ENCODE results near the gene ZNF827.

The ZNF827 gene

DNA sequence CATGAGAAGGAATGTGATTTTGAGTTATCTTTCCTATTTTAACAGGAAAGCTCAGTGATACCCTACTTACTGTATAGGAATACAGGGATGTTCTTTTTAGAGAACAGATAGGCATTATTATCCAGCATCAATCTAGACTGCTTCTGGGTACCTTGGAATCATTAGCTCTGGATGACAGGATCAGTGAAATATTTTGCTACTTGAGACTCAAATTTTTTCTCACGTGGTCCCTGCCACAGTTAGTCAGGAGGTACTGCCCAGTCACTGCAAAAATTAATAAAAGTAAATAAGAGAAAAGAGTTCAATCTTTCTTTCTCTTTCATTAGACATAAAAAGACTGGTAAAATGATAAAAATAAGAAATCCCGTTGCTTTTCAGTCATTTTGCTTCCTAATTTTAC, 5.5 kb downstream of the ZNF827 start:
- DNase-seq (ENCODE audit: low read depth in 2 of 2) = no peak

DNA sequence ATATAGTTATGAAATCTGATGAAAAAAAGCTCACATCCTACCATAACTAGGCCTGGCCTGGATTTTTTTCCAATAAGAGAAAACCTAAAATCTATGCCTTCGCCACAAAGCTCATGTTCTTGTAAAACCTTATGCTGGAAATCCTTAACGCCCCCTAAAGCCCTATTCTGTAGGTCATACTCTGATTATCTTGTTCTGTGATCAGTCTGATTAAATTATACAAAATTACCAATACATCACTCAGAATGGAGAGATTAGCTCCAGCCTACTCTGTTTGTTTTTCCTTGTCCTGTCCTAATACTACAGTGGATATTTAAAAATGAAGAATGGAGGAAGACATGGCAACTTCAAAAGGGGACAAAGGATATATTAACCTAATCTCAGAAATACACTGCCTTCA, 7.2 kb downstream of the ZNF827 start:
- DNase-seq (ENCODE audit: low read depth in 2 of 2) = no peak

DNA sequence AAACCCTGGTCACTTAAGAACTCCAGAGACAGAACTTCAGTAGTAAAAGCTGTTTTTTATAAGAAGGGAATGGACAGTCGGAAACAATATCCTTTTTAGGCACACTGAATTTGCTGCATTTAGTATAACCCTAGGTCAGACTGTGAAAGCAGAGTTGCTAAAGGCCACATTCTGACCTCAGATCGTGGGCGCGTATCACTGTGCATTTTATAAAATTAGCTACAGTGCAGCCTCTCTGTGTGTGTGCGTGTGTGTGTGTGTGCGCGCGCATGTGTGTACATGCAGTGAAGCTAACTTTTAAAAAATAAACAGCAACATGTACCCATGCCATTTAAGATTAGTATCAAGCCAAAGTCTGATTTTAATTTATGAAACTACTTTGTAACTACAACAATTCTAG, 8.0 kb downstream of the ZNF827 start:
- no peak for DNase-seq (ENCODE audit: low read depth in 2 of 2)

DNA sequence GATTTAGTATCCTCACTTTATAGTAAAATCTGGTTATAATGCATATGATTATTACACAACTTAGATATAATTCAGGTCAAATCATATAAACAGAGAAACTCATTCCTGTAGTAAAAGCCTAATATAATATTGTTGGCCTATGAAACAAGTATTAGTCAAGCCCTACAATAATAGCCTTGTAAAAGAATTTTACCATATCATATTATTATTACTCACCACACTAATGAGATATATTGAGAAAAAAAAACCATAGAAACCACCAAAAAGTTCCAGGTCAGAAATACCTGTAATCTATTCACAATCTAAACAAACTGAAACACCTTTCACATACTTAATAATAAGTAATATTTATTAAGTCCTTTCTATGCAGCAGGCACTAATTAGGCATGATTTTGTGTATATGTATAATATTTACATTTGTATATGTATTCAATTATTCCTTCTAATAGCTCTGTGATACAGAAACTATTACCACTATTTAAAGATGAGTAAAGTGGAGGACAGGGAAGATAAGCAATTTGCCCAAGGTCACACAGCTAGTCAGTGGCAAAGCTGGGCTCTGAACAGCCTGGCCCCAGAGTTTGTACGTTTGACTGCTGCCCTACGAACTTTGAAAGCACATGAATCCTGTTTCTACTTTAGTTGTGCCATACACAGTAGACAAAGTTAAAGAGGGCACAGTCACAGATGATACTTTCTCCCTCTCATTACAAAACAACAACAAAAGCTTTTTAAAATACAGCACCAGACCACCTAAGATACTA, 9.0 kb downstream of the ZNF827 start:
- no peak for DNase-seq (ENCODE audit: low read depth in 2 of 2)

DNA sequence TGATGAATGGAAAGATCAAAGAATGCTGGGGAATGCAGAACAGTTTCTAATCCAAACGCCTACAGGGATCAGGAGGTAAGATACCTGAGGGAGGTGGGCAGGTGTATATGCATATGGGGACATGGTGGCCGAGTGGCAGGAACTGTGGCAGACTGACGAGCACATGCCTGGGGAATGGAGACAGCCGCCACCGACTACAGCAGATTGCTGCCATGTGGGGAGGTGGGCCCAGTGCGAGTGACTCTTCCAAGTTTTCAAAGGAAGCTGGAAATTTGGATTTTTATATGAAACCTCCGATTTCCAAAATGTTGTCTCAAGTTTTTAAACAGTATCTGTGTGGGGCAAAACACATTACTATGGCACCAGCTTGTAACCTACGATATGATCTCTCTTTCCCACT, 9.9 kb downstream of the ZNF827 start:
- no peak for DNase-seq (ENCODE audit: low read depth in 2 of 2)

DNA sequence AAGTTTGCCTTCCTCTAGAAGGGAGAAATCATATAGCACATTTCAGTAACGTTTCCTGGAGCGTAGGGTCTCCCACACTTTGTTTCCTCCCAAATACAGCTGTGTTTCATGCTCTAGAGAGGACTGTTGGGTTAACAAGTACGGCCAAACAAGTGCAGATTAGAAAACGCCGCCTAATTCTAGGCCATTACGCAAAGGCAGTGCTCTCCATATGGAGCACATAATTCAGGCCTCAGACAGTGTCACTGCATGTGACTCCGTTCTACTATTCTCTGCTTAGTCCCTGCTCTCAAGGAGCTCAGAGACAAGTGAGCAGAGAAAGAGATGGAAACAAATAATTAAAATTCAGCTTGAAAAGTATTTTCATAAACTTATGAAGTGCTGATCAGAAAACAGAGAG, 11.6 kb downstream of the ZNF827 start:
- no peak for DNase-seq (ENCODE audit: low read depth in 2 of 2)

DNA sequence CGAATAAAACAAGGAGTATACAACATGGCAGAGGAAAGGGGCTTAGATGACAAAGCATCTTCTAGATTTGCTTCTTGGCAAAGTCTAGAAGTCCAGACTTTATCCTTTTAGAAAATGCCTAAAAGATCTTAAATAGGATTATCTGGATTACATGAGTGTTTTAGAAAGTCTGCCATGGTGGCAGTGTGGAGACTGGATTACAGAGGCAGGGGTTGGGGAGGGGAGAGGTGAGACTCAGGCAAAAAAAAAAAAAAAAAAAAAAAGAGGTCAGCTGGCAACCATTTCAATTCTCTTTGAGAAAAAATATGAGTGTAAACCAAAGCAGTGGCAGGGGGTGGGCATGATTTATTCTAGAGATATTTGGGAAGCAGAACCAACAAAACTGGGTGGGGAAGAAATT, 17.4 kb downstream of the ZNF827 start:
- DNase-seq (ENCODE audit: low read depth in 2 of 2) = no peak

DNA sequence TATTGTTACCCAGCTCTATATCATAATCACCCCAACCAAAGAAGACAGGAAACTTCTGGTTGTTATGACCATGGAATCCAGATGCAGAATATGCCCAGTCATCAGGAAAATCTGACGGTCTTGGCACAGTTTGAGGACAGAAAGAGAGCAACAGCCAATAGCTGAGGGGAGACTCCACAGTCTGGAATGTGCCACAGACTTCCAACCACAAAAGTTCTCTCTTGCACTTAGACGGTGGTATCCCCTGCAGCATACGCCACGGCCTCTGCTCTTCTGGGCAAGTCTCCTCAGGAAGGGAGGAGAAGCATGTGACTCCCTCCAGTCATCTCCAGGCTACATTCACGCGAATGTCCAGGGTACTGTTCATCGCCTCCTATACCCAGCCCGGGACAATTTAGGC, 18.4 kb downstream of the ZNF827 start:
- DNase-seq (ENCODE audit: low read depth in 2 of 2) = no peak

DNA sequence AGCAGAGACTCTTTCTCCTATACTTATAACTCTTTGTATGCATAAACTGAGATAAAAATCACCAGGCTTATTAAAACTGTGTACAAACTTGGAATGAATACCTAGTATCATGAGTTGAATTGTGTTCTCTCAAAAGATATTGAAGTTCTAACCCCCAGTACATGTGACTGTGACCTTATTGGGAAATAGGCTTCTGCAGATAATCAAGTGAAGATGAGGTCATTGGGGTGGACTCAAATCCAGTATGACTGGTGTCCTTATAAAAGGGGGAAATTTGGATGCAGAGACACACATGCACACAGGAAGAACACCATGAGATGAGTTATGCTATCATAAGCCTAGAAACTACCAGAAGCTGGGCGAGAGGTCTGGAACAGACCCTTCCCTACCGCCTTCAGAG, 26.2 kb downstream of the ZNF827 start:
- no peak for DNase-seq (ENCODE audit: low read depth in 2 of 2)

DNA sequence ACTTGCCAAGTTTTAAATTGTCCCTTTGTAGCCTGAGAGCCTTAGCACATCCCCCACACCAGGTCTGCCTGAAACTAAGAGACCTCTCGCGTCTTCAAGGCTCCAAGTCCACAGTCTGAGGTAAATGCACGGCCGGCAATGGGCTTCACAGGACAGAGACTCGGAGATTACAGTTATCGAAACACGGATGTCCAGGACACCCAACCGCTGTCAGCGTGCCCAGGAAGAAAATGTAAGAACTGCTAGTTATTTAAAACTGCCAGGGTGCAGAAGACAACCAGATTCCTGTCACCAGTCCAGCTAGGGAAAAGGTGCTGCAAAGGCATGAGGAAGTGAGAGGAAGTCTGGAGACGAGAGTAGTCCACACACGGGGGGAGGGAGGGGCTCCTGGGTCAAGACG, 28.9 kb downstream of the ZNF827 start:
- no peak for DNase-seq (ENCODE audit: low read depth in 2 of 2)

DNA sequence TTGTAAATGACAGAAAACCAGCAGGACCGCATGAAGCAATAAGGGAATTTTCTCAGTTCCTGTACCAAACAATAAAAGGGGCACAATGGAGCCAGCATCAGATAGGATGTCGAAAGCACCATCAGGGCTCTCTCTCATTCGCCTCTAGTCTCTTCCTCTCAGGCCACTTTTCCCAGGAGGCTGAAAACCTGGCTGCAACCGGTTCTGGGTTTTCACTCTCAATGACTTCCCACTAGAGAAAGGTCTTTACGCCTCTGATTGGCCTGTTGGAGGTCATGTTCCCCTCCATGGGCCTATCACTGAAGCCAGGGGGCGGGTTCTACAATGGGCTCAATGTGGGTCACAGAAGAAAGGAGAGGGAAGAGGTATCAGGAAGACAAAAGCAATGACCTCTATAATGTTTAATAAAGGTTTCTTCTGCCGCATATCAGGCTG, 29.3 kb downstream of the ZNF827 start:
- no peak for DNase-seq (ENCODE audit: low read depth in 2 of 2)

DNA sequence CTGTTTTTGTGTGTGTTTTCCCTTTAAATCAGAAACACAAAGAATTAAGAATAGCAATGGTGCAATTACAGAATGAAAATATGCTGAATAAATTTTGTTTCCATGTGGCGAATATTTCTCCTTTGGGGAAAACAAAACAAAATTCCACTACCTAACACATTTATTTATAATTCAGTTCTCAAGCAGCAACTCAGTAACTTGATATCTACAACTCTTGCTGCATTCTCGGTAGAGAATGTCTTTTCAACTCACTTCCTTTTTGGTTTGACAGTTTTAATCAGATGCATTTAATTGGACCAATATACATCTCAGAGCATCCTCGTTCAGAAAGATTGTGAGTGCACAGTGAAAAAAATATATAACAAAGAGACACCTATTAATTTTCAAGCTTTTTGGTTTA, 30.8 kb downstream of the ZNF827 start:
- no peak for DNase-seq (ENCODE audit: low read depth in 2 of 2)

DNA sequence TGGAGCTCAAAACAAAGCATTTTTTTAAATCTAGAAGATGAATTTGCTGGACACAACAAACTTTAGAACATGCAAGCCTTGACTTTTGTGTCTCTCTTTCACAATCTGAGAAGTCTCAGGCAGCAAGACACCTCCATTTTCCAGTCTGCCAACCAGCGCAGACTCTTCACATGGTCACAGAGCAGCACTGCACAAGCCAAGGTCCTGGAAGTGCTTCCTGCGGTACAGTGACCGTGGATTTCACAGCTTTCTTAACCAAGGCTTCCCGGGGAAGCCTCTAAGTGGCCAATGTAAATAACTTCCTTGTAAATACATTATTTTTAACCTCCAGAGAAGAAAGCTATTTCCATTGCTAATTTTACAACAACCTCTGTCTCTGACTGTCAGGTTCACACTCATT, 31.2 kb downstream of the ZNF827 start:
- no peak for DNase-seq (ENCODE audit: low read depth in 2 of 2)

DNA sequence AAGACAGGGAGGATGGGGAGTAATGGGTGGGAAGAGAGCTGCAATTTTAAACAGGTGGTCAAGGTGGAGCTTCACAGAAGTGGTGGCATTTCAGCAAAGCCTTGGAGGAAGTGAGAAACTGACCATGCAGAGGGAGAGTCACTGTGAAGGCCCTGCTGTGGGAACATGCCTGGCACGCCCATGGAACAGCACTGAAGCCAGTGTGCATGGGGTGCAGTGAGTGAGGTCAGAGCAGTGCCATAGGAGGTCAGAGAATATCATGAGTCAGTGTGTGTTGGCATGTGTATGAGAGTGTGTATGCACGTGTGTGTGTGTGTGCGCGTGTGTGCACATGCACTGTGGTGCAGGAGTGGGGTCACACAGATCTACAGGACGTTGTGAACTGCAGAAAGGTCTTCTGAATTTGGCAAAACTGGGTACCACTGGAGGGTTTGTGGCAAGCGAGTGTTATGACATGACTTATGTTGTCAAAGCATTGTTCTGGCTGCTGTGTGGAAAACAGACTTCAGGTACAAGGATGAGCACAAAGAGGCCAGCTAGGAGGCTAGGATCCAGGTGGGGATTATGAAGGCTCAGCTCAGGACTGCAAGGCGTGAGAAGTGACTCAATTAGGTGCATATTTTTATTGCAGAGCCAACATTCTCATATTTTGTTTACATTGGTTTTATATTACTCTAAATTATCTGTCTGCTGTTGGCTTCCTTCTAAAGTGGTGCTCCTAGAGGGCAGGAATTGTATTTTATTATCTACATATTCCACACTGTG, 34.0 kb downstream of the ZNF827 start:
- no peak for DNase-seq (ENCODE audit: low read depth in 2 of 2)

DNA sequence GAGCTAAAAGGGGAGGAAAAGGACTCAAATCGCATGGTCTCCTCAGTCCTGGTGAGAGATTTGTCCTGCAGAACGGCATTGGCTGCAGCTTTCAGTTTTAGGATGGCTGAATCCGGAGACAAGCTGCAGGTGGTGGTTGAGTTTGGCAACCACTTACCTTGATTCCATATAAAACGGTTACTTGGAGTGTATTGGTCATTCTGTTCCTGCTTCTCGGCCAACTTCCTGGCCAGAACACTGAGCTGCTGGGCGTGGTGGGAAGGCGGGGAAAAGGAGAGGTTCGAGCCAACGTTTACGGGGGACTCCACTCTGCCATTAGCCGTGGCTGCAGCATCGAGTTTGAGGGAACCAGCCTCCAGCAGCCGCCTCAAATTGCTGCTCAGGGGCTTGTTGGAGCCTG, 36.1 kb downstream of the ZNF827 start:
- no peak for DNase-seq (ENCODE audit: low read depth in 2 of 2)

DNA sequence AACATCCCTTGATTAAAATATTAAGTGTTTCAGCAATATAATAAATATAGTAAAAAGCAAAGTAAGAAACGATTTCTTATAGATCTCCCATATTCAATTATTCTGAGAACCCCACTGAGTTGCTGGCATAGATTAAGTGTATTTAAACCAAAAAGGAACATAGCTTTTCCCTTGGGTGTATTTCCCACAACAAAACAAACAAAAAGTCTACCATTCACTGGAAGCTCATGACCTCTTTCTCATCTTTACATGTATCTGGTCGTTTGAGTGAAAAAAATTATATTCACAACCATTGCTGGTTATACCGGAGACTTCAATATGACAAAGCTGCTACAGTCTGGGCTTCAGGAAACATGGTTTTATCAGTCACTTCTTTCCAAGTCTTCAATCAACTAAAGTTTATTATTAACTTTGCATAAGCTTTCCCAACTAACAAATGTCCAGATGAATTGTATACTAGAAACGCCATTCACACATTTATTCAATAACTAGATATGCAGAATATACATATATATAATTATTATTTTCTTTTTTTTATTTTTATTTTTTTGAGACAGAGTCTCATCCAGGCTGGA, 38.6 kb downstream of the ZNF827 start:
- no peak for DNase-seq (ENCODE audit: low read depth in 2 of 2)

DNA sequence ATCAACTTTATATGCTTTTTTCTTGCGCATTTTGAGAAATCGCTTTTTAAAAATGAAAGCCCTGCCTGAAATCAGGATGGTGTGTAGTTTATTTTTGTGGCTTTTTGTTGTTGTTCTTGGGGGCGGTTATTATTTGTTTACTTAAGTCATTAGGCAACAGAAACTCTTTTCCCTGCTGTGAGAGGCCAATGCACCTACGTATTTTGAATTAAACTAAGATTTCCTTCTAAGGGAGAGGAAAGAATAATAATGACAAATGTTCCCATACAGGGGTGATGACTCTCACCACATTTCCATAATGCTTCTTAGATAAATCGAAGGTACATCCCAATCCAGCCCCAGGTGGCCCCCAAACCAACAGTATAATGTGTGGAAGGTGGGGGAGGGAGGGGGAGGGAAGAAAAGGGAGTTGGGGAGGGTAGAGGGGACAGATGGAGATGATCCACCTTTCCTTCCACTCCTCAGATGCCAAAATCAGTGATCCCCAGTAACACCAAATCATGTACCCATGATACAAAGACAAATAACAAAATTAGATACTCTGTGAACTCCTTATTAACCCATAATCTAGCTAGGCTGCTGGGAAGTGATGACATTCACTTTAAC, 39.6 kb downstream of the ZNF827 start:
- no peak for DNase-seq (ENCODE audit: low read depth in 2 of 2)

DNA sequence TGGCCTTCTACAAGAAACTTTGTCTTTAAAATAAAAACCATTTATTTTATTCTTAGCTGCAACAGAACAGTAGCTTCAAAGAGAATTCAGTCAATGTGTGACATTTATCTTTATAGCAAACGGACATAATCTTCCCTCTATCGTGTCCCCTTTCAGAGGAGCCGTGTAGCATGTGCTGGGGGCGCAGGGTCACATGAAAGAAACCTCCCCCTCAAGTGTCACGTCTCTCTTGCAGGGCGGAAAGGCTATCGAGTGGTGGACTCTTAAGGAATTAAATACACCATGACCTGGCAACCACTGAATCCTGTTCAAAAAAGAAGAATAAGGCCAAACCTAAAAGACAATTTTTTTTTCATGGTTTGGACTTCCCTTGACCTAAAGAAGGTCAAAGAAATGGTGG, 40.2 kb downstream of the ZNF827 start:
- DNase-seq (ENCODE audit: low read depth in 2 of 2) = no peak

DNA sequence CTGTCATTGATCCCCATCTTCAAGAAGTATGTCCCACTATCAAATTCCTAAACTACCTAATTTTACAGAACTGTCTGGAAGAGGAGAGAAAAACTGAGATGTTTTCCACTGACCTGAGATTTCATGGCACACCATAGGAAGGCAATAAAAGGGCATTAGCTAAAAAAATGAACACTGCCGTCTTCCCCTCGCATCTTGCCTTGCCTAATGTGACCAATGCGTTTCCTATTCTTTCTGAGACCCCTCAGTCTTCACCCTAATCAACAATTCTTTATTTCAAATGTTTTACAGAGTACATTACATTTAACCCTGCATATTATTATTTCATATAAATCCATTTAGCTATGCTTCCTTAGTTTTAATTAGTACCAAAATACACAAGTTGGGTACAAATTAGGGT, 43.6 kb downstream of the ZNF827 start:
- DNase-seq (ENCODE audit: low read depth in 2 of 2) = no peak

DNA sequence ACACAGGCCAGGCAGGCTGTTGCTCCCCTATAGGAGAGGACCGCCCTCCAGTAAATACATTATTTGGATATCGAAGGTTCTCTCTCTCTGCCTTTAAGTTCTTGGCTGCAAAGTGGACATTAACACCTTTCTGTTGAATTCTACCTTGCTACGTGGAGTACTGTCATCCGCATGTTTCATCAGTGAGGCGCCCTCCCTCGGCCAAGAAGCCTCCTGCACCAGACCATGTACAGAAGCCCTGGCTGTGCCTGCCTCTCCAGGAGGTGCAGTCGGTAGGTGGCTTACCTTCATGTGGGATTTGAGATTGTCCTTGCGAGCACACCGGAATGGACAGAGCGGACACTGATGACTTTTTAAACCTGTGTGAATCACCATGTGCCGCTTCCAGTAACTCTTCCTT, 46.7 kb downstream of the ZNF827 start:
- DNase-seq (ENCODE audit: low read depth in 2 of 2) = no peak

DNA sequence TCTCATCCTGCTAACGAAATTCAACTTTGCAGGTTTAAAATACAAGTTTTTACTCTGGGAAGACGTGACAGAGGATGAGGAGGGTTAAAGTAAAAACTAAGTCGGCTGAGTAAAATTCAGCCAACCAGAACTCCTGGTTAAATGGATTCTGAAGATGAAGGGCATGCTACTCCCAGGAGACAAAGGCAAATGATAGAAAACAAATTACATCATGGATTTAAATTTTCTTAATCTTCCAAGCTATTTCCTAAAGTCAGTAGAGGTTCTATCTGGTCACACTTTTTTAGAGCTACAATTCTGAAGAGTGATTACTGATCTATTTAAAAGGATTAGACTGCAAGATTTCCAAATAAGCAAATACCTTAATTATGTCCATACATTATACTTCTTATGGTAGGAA, 47.9 kb downstream of the ZNF827 start:
- no peak for DNase-seq (ENCODE audit: low read depth in 2 of 2)

DNA sequence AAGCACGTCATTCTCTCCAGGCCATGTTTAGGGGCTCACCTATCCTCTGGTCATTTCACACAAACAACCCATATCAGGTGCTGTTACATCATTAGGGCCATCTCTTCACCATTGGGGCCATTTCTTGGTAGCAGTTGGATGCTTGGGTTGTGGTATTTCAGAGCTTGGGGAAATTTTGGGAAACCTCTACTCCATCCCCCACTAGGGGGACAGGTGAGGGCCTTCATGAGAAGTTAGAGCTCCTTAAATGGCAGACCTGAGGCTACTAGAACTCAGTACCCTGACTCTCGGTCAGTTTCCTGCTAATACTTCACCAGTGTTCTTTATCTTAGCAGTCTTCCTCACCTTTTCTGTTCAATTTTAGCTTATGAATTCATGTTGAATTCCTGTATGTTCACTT, 50.2 kb downstream of the ZNF827 start:
- DNase-seq (ENCODE audit: low read depth in 2 of 2) = no peak
